Thoracic aorta (tissue), 2 donors: ENCODE data around the gene SGPP1. TPM values are rescaled to one million over a fixed set of nuclear protein-coding genes. Genes with fewer than 3 reads are reported as not detected.
"Not testable (repeated sequence)": the region's sequence is repeated elsewhere in the genome, so short reads cannot be mapped to it uniquely, and the experiment has no call there.

Experiments
- ATAC-seq: fragments of 150-250 bp; one replicate; pipeline ENCODE4 v1.8.0; 2017; ENCODE audit warnings: low read depth; ENCODE audit not compliant: insufficient number of reproducible peaks, low FRiP score
- DNase-seq: peaks from one replicate; pipeline ENCODE4 v3.0.0-alpha.2; 2020; ENCODE audit warnings: low spot score
- H3K27ac ChIP-seq, 2 donors: fragments of 200-600 bp; sonication (generic); 1 replicate in 1 of 2; 2 replicates in 1 of 2; pipeline ENCODE4 v1.5.1; 2016; ENCODE audit warnings: mild to moderate bottlenecking in 2 of 2, moderate library complexity in 2 of 2
- H3K27me3 ChIP-seq: fragments of 200-600 bp; sonication (generic); replicated peaks from 2 replicates; pipeline ENCODE4 v1.6.0; 2016; ENCODE audit warnings: mild to moderate bottlenecking; ENCODE audit not compliant: insufficient read depth
- H3K36me3 ChIP-seq: fragments of 200-600 bp; sonication (generic); one replicate; pipeline ENCODE4 v1.5.1; 2016
- H3K4me1 ChIP-seq, 2 donors: fragments of 200-600 bp; sonication (generic); 1 replicate in 1 of 2; 2 replicates in 1 of 2; pipeline versions ENCODE4 v1.5.1 to v1.6.0; 2016; ENCODE audit warnings: low read depth in 2 of 2, mild to moderate bottlenecking in 1 of 2; ENCODE audit not compliant: control insufficient read depth in 1 of 2
- H3K4me3 ChIP-seq: fragments of 200-600 bp; sonication (generic); 2 replicates; pipeline ENCODE4 v1.5.1; 2016; ENCODE audit warnings: mild to moderate bottlenecking
- H3K9me3 ChIP-seq: fragments of 200-600 bp; sonication (generic); 2 replicates; pipeline ENCODE4 v1.5.1; 2016
- total RNA-seq, 2 donors: library from RNA; depleted of rRNA; stranded (reverse); fragments of >200 nt; gene quantifications; one replicate each; pipeline versions ENCODE4 v1.1.0 to v1.2.3, GENCODE V29; 2016
- TF ChIP-seq, protein P1 (sequence below): fragments of 200-600 bp; sonication (generic); IDR thresholded peaks from one replicate; pipeline ENCODE4 v1.5.1; 2019; ENCODE audit warnings: antibody characterized with exemption

SGPP1 gene
- total RNA-seq, 2 donors from 2014 or later, result 24.6 to 28.4 TPM

- Histone ChIP-seq H3K4me1 (no peaks in the 10 kb centered on the region), H3K27ac (no peak overlapping the region), H3K9me3 (no peaks in the 10 kb centered on the region), H3K4me3 (peak overlapping the region; percentile 45), H3K36me3 (no peaks in the 10 kb centered on the region), H3K27me3 (no peaks in the 10 kb centered on the region)
- TF ChIP-seq, protein P1, sequence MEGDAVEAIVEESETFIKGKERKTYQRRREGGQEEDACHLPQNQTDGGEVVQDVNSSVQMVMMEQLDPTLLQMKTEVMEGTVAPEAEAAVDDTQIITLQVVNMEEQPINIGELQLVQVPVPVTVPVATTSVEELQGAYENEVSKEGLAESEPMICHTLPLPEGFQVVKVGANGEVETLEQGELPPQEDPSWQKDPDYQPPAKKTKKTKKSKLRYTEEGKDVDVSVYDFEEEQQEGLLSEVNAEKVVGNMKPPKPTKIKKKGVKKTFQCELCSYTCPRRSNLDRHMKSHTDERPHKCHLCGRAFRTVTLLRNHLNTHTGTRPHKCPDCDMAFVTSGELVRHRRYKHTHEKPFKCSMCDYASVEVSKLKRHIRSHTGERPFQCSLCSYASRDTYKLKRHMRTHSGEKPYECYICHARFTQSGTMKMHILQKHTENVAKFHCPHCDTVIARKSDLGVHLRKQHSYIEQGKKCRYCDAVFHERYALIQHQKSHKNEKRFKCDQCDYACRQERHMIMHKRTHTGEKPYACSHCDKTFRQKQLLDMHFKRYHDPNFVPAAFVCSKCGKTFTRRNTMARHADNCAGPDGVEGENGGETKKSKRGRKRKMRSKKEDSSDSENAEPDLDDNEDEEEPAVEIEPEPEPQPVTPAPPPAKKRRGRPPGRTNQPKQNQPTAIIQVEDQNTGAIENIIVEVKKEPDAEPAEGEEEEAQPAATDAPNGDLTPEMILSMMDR, result no peak
- DNase-seq (no peak), ATAC-seq (no peak)
Measured at GRCh38 chr14:63759456-63759855, 31.6 kb upstream of the SGPP1 start.

GRCh38 chr14:63757211-63757610, 29.3 kb upstream of the SGPP1 start:
- no peak overlapping the region for H3K4me3 ChIP-seq
- DNase-seq, result no peak
- no peaks in the 10 kb centered on the region for H3K27me3 ChIP-seq
- no peak for ATAC-seq
- no peaks in the 10 kb centered on the region for H3K9me3 ChIP-seq
- no peaks in the 10 kb centered on the region for H3K36me3 ChIP-seq
- no peak overlapping the region for H3K27ac ChIP-seq
- no peaks in the 10 kb centered on the region for H3K4me1 ChIP-seq
- TF ChIP-seq, protein P1, result no peak

DNA sequence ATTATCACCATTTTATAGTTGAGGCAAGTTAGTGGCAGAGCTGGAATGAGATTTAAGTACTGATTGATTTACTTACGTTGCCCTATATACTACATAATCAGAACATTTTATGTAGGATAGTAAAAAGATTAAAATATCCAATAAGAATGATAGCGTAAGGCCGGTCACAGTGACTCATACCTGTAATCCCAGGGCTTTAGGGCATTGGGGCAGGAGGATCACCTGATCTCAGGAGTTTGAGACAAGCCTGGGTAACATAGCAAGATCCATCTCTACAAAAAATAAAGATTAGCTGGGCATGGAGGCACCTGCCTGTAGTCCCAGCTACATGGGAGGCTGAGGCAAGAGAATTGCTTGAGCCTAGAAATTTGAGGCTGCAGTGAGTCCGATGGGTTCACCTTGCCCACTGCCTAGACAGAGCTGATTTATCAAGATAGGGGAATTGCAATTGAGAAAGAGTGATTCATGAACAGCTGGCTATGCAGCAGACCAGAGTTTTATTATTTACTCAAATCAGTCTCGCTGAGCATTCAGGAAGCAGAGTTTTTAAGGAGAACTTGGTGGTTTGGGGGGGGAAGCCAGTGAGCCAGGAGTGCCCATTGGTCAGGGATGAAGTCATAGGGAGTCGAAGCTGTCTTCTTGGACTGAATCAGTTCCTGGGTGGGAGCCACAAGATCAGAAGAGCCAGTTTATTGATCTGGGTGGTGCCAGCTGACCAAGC, 24.7 kb upstream of the SGPP1 start:
- Histone ChIP-seq H3K4me3 (no peak overlapping the region), H3K27me3 (no peaks in the 10 kb centered on the region), H3K4me1 (no peaks in the 10 kb centered on the region), H3K9me3 (no peaks in the 10 kb centered on the region), H3K36me3 (no peaks in the 10 kb centered on the region), H3K27ac (no peak overlapping the region)
- TF ChIP-seq, protein P1, result no peak
- DNase-seq, result no peak
- ATAC-seq, result no peak

GRCh38 chr14:63751076-63751475, 23.2 kb upstream of the SGPP1 start:
- not testable (repeated sequence) for H3K27me3 ChIP-seq, H3K9me3 ChIP-seq, ATAC-seq, DNase-seq, H3K27ac ChIP-seq, H3K36me3 ChIP-seq, H3K4me1 ChIP-seq, H3K4me3 ChIP-seq

DNA sequence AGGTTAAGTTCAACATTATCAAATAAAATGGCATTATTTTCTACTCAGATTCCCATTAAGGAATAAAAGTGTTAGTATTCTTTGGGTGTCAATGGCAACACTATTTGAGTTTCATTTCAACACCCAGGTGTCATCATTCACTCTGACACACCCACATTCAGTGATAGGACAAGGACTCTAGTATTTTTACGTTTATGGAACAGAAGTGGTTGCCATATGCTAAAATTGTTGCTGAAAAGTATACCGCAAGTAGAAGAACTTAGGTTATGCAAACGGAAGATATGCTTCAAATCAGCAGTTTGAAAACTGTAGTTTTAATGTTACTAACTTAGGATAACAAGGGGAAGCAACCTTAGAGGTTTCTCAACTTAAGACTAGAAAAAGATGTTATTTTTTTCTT, 20.0 kb upstream of the SGPP1 start:
- DNase-seq (no peak), ATAC-seq (no peak)
- no peaks in the 10 kb centered on the region for H3K9me3 ChIP-seq
- no peaks in the 10 kb centered on the region for H3K4me1 ChIP-seq
- H3K4me3 ChIP-seq, result no peak overlapping the region
- TF ChIP-seq, protein P1, result no peak
- H3K27ac ChIP-seq, result no peak overlapping the region
- H3K36me3 ChIP-seq, result no peaks in the 10 kb centered on the region
- no peaks in the 10 kb centered on the region for H3K27me3 ChIP-seq
